GM10266 (cell line): ENCODE results near the gene EHD1.
A peak's percentile ranks its signal among the peaks of the same experiment; 100 is the strongest.

Experiments
- DNase-seq: peaks from one replicate; pipeline ENCODE4 v3.0.0; 2012; ENCODE audit errors: extremely low spot score
- CTCF ChIP-seq: IDR thresholded peaks from 2 replicates; pipeline ENCODE4 v1.5.1; 2012; ENCODE audit warnings: mild to moderate bottlenecking, low read depth; ENCODE audit not compliant: control insufficient read depth, insufficient read depth; ENCODE audit errors: missing control alignments

Gene EHD1

GRCh38 chr11:64900263-64900678 is 21.9 kb upstream of the EHD1 start:
- peak; percentile 67 for DNase-seq
- no peak for TF ChIP-seq CTCF

GRCh38 chr11:64898541-64898940 is 20.1 kb upstream of the EHD1 start:
- no peak for DNase-seq
- no peak for TF ChIP-seq CTCF

GRCh38 chr11:64898076-64898445 is 19.6 kb upstream of the EHD1 start:
- no peak for TF ChIP-seq CTCF
- DNase-seq = no peak

GRCh38 chr11:64897381-64898075 is 19.1 kb upstream of the EHD1 start:
- DNase-seq = no peak

GRCh38 chr11:64896448-64897022 is 18.1 kb upstream of the EHD1 start:
- TF ChIP-seq CTCF = no peak
- DNase-seq = no peak

More at GRCh38 chr11:64897381-64898075, 19.1 kb upstream of the EHD1 start:
- no peak for TF ChIP-seq CTCF

- DNase-seq = no peak
- TF ChIP-seq CTCF = no peak
Measured at GRCh38 chr11:64894812-64895452, 16.5 kb upstream of the EHD1 start.

- DNase-seq = peak; percentile 94
- peak; percentile 97 for TF ChIP-seq CTCF
Measured at GRCh38 chr11:64894070-64894811, 15.8 kb upstream of the EHD1 start.
